Astrocyte (in vitro differentiated cells and primary cell): ENCODE measurements around the gene LGR4. TPM values are rescaled to one million over a fixed set of nuclear protein-coding genes. Genes with fewer than 3 reads are reported as not detected.
"Not testable (repeated sequence)": the region's sequence is repeated elsewhere in the genome, so short reads cannot be mapped to it uniquely, and the experiment has no call there.

ENCODE experiments used
- DNase-seq: peaks from one replicate; pipeline ENCODE4 v3.0.0-alpha.2; 2010; ENCODE audit warnings: low read depth
- FAIRE-seq: peaks from 2 replicates; lab custom pipeline; 2011; peaks lifted over from hg19 to GRCh38; lab: Jason Lieb, UNC
- H2AFZ ChIP-seq: 2 replicates; pipeline ENCODE4 v1.6.0; 2012; ENCODE audit warnings: low read depth, low read length, inconsistent platforms
- H3K27ac ChIP-seq: 2 replicates; pipeline ENCODE4 v1.5.1; 2011; ENCODE audit warnings: low read depth, low read length, inconsistent platforms
- H3K27me3 ChIP-seq: 2 replicates; pipeline ENCODE4 v1.6.0; 2011; ENCODE audit warnings: low read length, inconsistent platforms; ENCODE audit not compliant: insufficient read depth
- H3K36me3 ChIP-seq: 2 replicates; pipeline ENCODE4 v1.5.1; 2011; ENCODE audit warnings: low read length, inconsistent platforms; ENCODE audit not compliant: insufficient read depth
- H3K4me1 ChIP-seq: 2 replicates; pipeline ENCODE4 v1.5.1; 2011; ENCODE audit warnings: low read length, inconsistent platforms; ENCODE audit not compliant: insufficient read depth
- H3K4me2 ChIP-seq: 2 replicates; pipeline ENCODE4 v1.6.0; 2012; ENCODE audit warnings: low read length, inconsistent platforms
- H3K4me3 ChIP-seq: 2 replicates; pipeline ENCODE4 v1.5.1; 2011; ENCODE audit warnings: low read depth, mild to moderate bottlenecking, low read length, inconsistent platforms; ENCODE audit not compliant: insufficient read depth
- H3K79me2 ChIP-seq: 2 replicates; pipeline ENCODE4 v1.6.0; 2012; ENCODE audit warnings: mild to moderate bottlenecking, low read length, inconsistent platforms; ENCODE audit not compliant: insufficient read depth
- H3K9ac ChIP-seq: 2 replicates; pipeline ENCODE4 v1.6.0; 2012; ENCODE audit warnings: mild to moderate bottlenecking, low read length, inconsistent platforms
- H3K9me3 ChIP-seq: 2 replicates; pipeline ENCODE4 v1.5.1; 2012; ENCODE audit warnings: low read depth, mild to moderate bottlenecking, low read length, inconsistent platforms; ENCODE audit not compliant: insufficient read depth
- H4K20me1 ChIP-seq: 2 replicates; pipeline ENCODE4 v1.6.0; 2012; ENCODE audit warnings: low read length, inconsistent platforms; ENCODE audit not compliant: insufficient read depth
- H3K27ac Mint-ChIP-seq: one replicate; pipeline ENCODE4 v1.8.0; 2021; ENCODE audit warnings: mild to moderate bottlenecking, mixed read lengths; ENCODE audit not compliant: unreplicated experiment
- H3K27me3 Mint-ChIP-seq: one replicate; pipeline ENCODE4 v1.8.0; 2021; ENCODE audit warnings: low read depth, mixed read lengths; ENCODE audit not compliant: unreplicated experiment
- H3K36me3 Mint-ChIP-seq: one replicate; pipeline ENCODE4 v1.8.0; 2021; ENCODE audit warnings: low read depth, mixed read lengths; ENCODE audit not compliant: unreplicated experiment
- H3K4me1 Mint-ChIP-seq: one replicate; pipeline ENCODE4 v1.8.0; 2021; ENCODE audit warnings: low read depth, mixed read lengths; ENCODE audit not compliant: unreplicated experiment
- H3K4me3 Mint-ChIP-seq: one replicate; pipeline ENCODE4 v1.8.0; 2021; ENCODE audit warnings: mild to moderate bottlenecking, moderate library complexity, mixed read lengths; ENCODE audit not compliant: unreplicated experiment
- H3K9me3 Mint-ChIP-seq: one replicate; pipeline ENCODE4 v1.8.0; 2021; ENCODE audit warnings: mild to moderate bottlenecking, mixed read lengths; ENCODE audit not compliant: unreplicated experiment
- EZH2 ChIP-seq: IDR thresholded peaks from 2 replicates; pipeline ENCODE4 v1.6.1; 2012; ENCODE audit warnings: mild to moderate bottlenecking, low read length, inconsistent platforms; ENCODE audit not compliant: insufficient read depth
- total RNA-seq: library from RNA; stranded (reverse); gene quantifications from 2 replicates; pipeline ENCODE4 v1.2.1, GENCODE V29; 2021
- TF ChIP-seq, protein P1 (sequence below): IDR thresholded peaks from 2 replicates; pipeline ENCODE4 v1.5.1; 2011; ENCODE audit warnings: low read depth, mild to moderate bottlenecking, inconsistent platforms, low read length, moderate library complexity; ENCODE audit not compliant: insufficient read depth

LGR4 gene
- total RNA-seq, 1 donor from 2014 or later = 50.0 TPM

DNA sequence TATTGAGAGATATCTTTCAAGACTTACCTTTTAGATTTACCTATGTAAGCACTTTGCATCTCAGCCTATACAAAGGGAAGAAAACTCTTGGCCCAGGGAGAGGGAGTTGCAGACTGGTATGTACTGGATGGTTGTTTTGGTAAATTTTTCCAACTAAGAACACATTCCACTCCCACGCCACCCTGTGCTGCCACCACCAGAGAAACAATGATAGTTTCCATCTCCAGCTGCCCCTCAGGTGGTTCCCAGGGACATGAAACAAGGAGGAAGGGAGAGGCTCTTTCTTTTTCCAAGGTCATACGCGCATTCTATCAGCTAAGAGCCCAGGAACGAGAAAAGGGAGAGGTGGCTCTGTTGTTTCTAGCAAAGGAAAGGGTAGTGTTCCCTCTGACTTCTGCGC lies 144.0 kb downstream of the LGR4 start:
- Histone ChIP-seq H4K20me1 (no peaks in the 10 kb centered on the region), H3K27ac (no peak overlapping the region), H3K9ac (no peak overlapping the region), H3K4me2 (no peak overlapping the region), H3K36me3 (no peaks in the 10 kb centered on the region), H3K4me3 (no peak overlapping the region), H3K27me3 (no peaks in the 10 kb centered on the region), H3K79me2 (no peaks in the 10 kb centered on the region), H3K4me1 (peaks cover 11% of the 10 kb centered on the region), H3K9me3 (no peaks in the 10 kb centered on the region), H2AFZ (no peak overlapping the region)
- H3K4me3 Mint-ChIP-seq = no peak overlapping the region
- DNase-seq (no peak), FAIRE-seq (no peak)
- H3K27me3 Mint-ChIP-seq = no peaks in the 10 kb centered on the region
- peaks cover 2% of the 10 kb centered on the region for H3K36me3 Mint-ChIP-seq
- peaks cover 26% of the 10 kb centered on the region for H3K4me1 Mint-ChIP-seq
- TF ChIP-seq EZH2 = no peak
- TF ChIP-seq, protein P1, sequence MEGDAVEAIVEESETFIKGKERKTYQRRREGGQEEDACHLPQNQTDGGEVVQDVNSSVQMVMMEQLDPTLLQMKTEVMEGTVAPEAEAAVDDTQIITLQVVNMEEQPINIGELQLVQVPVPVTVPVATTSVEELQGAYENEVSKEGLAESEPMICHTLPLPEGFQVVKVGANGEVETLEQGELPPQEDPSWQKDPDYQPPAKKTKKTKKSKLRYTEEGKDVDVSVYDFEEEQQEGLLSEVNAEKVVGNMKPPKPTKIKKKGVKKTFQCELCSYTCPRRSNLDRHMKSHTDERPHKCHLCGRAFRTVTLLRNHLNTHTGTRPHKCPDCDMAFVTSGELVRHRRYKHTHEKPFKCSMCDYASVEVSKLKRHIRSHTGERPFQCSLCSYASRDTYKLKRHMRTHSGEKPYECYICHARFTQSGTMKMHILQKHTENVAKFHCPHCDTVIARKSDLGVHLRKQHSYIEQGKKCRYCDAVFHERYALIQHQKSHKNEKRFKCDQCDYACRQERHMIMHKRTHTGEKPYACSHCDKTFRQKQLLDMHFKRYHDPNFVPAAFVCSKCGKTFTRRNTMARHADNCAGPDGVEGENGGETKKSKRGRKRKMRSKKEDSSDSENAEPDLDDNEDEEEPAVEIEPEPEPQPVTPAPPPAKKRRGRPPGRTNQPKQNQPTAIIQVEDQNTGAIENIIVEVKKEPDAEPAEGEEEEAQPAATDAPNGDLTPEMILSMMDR = no peak
- H3K9me3 Mint-ChIP-seq = peaks cover 6% of the 10 kb centered on the region
- no peak overlapping the region for H3K27ac Mint-ChIP-seq

DNA sequence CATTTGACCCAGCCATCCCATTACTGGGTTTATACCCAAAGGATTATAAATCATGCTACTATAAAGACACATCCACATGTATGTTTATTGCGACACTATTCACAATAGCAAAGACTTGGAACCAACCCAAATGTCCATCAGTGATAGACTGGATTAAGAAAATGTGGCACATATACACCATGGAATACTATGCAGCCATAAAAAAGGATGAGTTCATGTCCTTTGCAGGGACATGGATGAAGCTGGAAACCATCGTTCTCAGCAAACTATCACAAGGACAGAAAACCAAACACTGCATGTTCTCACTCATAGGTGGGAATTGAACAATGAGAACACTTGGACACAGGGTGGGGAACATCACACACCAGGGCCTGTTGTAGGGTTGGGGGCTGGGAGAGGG lies 145.5 kb downstream of the LGR4 start:
- not testable (repeated sequence) for H2AFZ ChIP-seq, H3K4me3 Mint-ChIP-seq, H3K4me1 ChIP-seq, H3K4me2 ChIP-seq, H3K27me3 ChIP-seq, H3K36me3 Mint-ChIP-seq, H3K27ac Mint-ChIP-seq, H3K27me3 Mint-ChIP-seq, H3K79me2 ChIP-seq, H4K20me1 ChIP-seq, H3K36me3 ChIP-seq, DNase-seq, H3K9me3 ChIP-seq, H3K4me3 ChIP-seq, H3K9me3 Mint-ChIP-seq, H3K27ac ChIP-seq, FAIRE-seq, H3K9ac ChIP-seq
- peaks cover 20% of the 10 kb centered on the region for H3K4me1 Mint-ChIP-seq

DNA sequence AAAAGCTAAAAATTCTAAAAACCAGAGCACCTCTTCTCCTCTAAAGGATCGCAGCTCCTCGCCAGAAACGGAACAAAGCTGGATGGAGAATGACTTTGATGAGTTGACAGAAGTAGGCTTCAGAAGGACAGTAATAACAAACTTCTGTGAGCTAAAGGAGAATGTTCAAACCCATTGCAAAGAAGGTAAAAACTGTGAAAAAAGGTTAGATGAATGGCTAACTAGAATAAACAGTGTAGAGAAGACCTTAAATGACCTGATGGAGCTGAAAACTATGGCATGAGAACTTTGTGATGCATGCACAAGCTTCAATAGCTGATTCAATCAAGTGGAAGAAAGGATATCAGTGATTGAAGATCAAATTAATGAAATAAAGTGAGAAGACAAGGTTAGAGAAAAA lies 150.4 kb downstream of the LGR4 start:
- Mint-ChIP-seq H3K4me1 (peaks cover 27% of the 10 kb centered on the region), H3K9me3 (peaks cover 12% of the 10 kb centered on the region)
- H3K4me3 ChIP-seq, H3K9ac ChIP-seq, H3K36me3 Mint-ChIP-seq, H3K27ac ChIP-seq, DNase-seq, H3K27ac Mint-ChIP-seq, H3K36me3 ChIP-seq, H3K27me3 Mint-ChIP-seq, H2AFZ ChIP-seq, FAIRE-seq, H3K27me3 ChIP-seq, H3K4me2 ChIP-seq, H3K4me3 Mint-ChIP-seq, H3K79me2 ChIP-seq, H3K9me3 ChIP-seq, H4K20me1 ChIP-seq: not testable (repeated sequence)
- H3K4me1 ChIP-seq = peaks cover 21% of the 10 kb centered on the region

DNA sequence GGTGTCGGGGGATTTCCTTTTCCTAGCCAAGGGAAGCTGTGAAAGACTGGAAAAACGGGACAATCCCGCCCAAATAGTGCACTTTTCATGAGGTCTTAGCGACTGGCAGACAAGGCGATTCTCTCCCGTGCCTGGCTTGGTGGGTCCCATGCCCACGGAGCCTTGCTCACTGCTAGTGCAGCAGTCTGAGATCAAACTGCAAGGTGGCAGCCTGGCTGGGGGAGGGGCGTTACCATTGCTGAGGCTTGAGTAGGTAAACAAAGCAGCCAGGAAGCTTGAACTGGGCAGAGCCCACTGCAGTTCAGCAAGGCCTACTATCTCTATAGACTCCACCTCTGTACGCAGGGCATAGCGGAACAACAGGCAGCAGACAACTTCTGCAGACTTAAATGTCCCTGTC lies 151.2 kb downstream of the LGR4 start:
- FAIRE-seq, H3K9me3 Mint-ChIP-seq: not testable (repeated sequence)

More for the DNA sequence above, 151.2 kb downstream of the LGR4 start:
- not testable (repeated sequence) for H3K27ac Mint-ChIP-seq, H3K27ac ChIP-seq, H3K79me2 ChIP-seq, H3K9me3 ChIP-seq, H3K27me3 Mint-ChIP-seq, H3K36me3 Mint-ChIP-seq, DNase-seq, H3K9ac ChIP-seq, H3K4me3 Mint-ChIP-seq, H2AFZ ChIP-seq, H3K4me2 ChIP-seq, H4K20me1 ChIP-seq, H3K27me3 ChIP-seq, H3K36me3 ChIP-seq, H3K4me3 ChIP-seq
- peaks cover 21% of the 10 kb centered on the region for H3K4me1 ChIP-seq
- H3K4me1 Mint-ChIP-seq = peaks cover 27% of the 10 kb centered on the region
